Esophagus mucosa (tissue), 1 donor: ENCODE data around the gene DIAPH3. TPM values are rescaled to one million over a fixed set of nuclear protein-coding genes. Genes with fewer than 3 reads are reported as not detected.

ENCODE experiments used
- ATAC-seq: fragments of 200-7000 bp; cut with Tn5 transposase; one replicate; pipeline ENCODE4 v1.9.1; 2020
- total RNA-seq: library from RNA; stranded (reverse); gene quantifications from one replicate; pipeline ENCODE4 v1.2.4, GENCODE V29; 2023
- donor health status: DM: yes; HTN: yes; CAD: no.

Gene DIAPH3
- total RNA-seq, 1 donor from 2014 or later = 5.7 TPM

GRCh38 chr13:59702269-59702668, 461.5 kb downstream of the DIAPH3 start:
- ATAC-seq = no peak

GRCh38 chr13:59701261-59701660, 462.5 kb downstream of the DIAPH3 start:
- no peak for ATAC-seq

- no peak for ATAC-seq
Measured at GRCh38 chr13:59700281-59700680, 463.4 kb downstream of the DIAPH3 start.

- ATAC-seq = no peak
Measured at GRCh38 chr13:59696271-59696670, 467.5 kb downstream of the DIAPH3 start.

GRCh38 chr13:59691501-59692066, 472.1 kb downstream of the DIAPH3 start:
- no peak for ATAC-seq

GRCh38 chr13:59690857-59691500, 472.7 kb downstream of the DIAPH3 start:
- no peak for ATAC-seq

- ATAC-seq = no peak
Measured at GRCh38 chr13:59689057-59689456, 474.7 kb downstream of the DIAPH3 start.

GRCh38 chr13:59686798-59687394, 476.8 kb downstream of the DIAPH3 start:
- ATAC-seq = no peak

GRCh38 chr13:59684105-59684504, 479.6 kb downstream of the DIAPH3 start:
- ATAC-seq = no peak

- peak; percentile 51 for ATAC-seq
Measured at GRCh38 chr13:59681636-59682311, 482.0 kb downstream of the DIAPH3 start.

- no peak for ATAC-seq
Measured at GRCh38 chr13:59680429-59681024, 483.2 kb downstream of the DIAPH3 start.

- no peak for ATAC-seq
Measured at GRCh38 chr13:59679254-59679653, 484.5 kb downstream of the DIAPH3 start.

- ATAC-seq = peak; percentile 64
Measured at GRCh38 chr13:59677966-59678814, 485.5 kb downstream of the DIAPH3 start.

- ATAC-seq = no peak
Measured at GRCh38 chr13:59677430-59677829, 486.3 kb downstream of the DIAPH3 start.

- no peak for ATAC-seq
Measured at GRCh38 chr13:59674616-59675015, 489.1 kb downstream of the DIAPH3 start.

GRCh38 chr13:59673286-59673685, 490.4 kb downstream of the DIAPH3 start:
- no peak for ATAC-seq

GRCh38 chr13:59672445-59672844, 491.3 kb downstream of the DIAPH3 start:
- no peak for ATAC-seq

GRCh38 chr13:59671881-59672280, 491.8 kb downstream of the DIAPH3 start:
- ATAC-seq = no peak

- ATAC-seq = peak; percentile 67
Measured at GRCh38 chr13:59666504-59666903, 497.2 kb downstream of the DIAPH3 start.

- ATAC-seq = no peak
Measured at GRCh38 chr13:59665732-59666131, 498.0 kb downstream of the DIAPH3 start.

- ATAC-seq = no peak
Measured at GRCh38 chr13:59665184-59665583, 498.5 kb downstream of the DIAPH3 start.

GRCh38 chr13:59664586-59664985, 499.1 kb downstream of the DIAPH3 start:
- no peak for ATAC-seq
